HG03378 (cell line): ENCODE measurements around the gene NCKAP1.
"Not testable (repeated sequence)": the region's sequence is repeated elsewhere in the genome, so short reads cannot be mapped to it uniquely, and the experiment has no call there.

Experiments used
- ATAC-seq: cut with Tn5 transposase; IDR thresholded peaks from one replicate; pipeline ENCODE4 v1.9.1; 2021; ENCODE audit warnings: mild to moderate bottlenecking, moderate library complexity; ENCODE audit not compliant: unreplicated experiment

Gene NCKAP1

DNA sequence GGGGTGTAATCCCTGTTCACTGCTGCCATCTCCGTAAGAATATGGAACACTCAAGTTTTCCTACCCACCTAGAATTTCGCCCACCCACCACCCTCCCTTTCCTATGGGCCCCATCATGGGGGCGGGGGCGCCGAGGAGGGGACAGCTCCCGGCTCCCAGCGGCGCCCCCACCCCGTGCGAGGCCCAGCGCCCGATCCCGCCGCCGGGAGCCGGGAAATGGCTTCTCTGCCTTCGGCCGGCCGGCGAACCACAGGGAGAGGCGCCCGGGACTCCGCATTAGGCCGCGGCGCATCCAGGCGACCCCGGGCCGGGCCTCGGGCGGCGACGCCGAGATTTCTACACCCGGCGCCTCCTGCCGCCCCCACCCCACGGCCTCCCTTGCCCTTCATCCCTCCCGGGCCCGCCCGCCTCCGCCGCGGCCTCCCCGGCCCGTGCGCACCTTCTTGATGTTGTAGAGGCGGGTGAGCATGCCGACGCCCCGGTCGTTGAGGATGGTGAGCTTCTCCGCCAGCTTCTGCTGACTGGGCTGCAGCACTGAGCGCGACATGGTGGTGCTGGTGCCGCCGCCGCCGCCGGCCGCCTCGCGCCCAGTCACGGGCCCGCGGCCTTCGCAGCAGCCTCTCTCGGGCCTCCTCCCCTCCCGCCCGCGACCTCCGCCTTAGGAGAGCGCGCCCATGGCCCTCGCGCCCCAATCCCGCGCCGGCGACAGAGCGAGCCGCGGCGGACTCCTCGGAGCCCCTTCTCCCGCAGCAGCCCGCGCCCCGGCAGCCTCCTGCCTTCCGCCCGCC lies 510 bp downstream of the NCKAP1 start:
- ATAC-seq: peak; percentile 17

DNA sequence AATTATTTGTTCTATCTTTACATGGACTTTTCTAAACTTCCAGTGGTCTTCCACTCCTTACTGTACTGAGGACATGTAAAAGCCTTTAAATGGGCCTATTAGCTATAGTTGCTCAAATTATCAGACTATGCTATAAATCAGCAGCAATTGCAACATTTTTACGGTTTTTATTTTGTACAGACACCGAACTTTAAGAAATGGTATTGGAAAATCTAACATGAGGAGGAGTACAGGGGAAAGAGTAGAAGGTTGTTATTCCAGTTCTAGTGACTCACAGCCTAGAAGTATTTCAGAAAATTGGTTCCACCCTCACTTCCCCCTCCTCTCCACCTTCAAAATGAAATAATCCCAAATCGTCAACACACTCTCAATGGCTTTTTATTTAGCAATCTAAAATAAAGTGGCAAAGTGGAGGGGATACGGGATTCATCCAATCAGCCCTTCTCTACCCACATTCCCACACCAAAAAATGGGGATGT lies 1.1 kb downstream of the NCKAP1 start:
- no peak for ATAC-seq

DNA sequence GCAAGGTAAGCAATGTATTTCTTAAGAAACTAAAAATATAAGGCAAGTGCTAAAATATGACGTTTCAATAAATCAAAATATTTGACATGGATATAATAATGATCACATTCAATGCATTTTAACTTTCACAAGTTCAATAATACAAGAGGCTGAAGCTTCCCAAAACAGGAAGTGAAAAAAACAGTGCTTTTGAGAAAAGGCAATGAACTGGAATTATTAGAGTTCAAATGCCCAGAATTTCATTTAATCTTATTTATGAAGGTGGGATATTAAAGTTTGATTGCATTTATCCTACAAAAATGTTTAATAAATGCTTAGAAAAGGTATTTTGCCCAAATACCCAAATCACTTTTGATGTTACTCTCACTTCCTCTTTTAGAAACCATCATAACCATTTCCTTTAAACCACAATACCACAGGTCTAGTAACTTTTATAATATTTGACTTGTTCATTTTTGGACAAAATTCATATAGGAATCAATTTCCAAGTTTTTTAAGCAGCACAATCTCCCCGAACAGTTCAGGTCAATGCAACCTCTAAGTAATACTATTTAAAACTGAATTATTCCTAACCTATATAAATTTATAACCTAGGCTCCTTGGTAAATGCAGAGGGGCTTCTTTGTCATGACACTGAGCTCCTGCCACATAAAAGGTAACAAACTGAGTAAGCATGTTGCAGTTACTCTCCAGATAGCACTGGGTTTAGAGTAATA lies 2.1 kb downstream of the NCKAP1 start:
- ATAC-seq: peak; percentile 90

DNA sequence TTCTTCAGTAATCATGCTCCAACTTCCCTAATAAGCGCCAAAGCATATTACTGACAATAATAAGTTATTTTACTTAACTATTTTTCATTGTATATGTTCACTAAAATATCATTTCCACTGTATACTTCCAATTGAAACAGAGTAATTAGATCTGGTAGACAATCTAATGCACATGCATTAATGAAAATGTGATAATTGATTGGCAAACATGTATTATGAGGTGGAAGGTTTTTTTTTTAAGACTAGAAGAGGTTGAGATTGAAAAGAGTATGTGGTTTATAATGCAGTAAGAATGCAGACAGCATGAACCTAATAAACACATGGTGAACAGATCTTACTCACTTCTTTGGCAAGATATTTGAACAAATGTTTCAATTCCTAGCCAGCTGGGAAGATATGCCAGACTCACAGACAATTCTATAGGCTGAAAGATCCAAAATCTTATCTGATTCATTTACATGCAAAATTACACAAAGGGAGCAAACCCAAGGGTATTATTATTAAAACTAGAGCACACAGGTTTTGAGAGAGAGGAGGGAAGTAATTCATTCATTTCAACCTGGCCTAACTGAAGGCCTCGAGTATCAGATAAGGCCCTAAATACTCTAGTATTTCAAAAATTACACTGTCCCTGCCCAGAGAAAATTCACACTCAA lies 2.8 kb downstream of the NCKAP1 start:
- no peak for ATAC-seq

DNA sequence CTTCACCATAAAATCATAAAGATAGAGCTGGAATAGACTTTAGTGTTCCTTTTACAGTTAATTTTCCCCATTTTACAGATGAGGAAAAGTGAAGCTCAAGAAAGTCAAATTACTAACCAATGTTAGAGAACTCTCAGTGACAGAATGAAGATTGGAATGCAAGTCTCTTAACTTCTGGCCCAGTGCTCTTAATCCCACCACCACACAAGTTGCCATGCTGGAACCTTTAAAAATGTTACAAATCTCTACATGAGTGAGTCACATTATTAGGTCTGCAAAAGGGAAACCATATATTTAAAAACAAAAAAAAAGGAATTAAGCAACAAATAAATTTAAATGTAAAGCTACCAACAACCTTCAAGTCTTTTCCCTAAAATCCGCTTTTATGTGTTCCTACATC lies 3.5 kb downstream of the NCKAP1 start:
- ATAC-seq: no peak

DNA sequence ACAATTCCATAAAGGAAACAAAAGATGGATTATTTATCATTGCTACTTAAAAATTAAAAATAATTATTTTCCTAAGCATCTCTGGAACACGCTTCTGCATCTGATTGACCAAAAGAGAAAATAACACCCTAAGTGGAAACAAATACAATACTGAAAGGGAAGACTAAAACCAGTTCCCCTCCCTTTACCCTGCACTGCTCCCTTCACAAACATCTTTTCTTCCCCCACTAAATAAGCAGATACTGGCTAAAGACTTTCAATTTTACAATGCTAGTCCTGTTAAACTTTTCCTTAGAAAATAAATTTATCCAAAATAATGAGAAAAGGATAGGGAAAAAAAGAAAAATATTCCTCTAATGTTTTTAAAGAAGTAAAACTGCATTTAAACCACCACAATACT lies 4.3 kb downstream of the NCKAP1 start:
- ATAC-seq: no peak

DNA sequence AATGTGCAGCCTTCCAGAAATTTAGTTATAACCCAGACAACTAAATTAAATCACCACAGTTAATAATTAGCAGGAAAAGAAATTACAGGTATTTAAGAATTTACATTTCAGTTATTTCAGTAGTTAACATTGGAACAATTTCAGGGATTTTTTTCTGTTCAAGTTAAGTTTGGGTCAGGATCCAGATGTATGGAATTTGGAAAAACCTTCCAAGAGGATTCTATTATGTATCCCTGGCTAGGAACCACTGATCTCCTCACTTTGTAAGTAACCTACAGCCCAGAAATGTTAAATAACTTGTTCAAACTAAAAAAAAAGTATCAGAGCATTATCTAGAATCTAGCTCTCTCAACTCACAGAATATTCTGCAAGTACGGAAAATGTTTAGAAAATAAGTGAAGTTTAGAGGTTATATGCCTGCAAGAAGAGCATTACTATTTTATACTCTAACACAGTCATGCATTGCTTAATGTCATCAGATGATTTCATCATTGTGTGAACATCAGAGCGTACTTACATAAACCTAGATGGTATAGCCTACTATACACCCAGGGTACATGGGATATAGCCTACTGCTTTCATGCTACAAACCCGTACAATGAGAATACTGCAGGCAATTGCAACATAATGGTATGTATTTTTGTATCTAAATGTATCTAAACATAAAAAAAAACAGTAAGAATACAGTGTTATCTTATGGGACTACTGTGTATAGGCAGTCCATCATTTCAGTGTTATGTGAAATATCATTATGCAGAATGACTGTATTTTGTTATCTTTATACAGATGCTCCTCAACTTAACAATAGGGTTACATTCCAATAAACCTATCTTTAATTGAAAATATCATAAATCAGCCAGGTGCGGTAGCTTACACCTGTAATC lies 6.1 kb downstream of the NCKAP1 start:
- no peak for ATAC-seq

DNA sequence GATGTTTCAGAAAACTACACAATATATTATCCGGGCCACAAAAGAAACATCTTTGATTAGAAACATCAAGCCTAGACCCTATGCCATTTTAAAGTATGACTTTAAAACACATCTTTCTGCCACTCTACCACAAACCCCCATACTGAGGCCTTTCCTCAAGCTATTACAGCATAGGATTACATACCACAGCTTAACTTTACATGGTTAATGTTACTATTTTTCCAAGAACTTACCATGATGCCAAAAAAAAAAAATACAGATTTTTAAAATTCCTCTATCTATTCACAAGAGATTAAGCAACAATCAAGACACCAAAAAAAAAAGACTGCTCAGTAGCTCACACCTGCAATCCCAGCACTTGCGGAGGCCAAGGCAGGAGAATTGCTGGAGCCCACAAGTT lies 9.0 kb downstream of the NCKAP1 start:
- no peak for ATAC-seq

DNA sequence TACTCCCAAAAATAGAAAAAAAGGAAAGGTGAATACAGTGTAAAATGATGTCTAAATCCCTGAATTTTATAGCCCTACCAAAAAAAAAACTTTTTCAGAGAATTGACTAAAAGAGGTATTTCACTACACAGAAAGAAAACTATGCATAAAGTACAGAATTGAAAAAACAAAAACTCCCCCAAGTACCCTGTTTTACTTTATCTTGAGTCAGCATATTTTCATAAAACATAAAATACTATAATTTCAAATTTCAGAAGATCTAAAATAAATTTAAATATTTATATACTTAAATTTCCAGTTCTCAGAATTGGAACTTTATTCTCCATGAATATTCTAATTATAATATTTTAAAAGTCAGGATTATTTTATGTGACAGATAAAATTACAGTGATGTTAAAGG lies 10.1 kb downstream of the NCKAP1 start:
- no peak for ATAC-seq

DNA sequence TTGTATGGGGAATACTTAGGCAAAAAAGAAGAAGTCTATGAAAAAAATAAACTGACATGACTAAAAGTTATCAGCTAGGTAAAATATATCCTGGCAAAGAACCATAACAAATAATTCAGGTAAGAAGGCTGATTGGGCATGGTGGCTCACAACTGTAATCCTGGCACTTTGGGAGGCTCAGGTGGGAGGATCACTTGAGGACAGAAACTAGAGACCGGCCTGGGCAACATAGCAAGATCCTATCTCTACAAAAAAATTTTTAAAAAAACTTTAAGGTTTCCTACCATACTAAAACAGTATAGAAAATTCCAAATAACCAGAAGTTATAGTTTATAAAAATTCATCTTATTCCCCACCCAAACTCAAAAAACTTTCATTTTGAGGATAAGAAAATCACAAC lies 10.8 kb downstream of the NCKAP1 start:
- ATAC-seq: no peak

DNA sequence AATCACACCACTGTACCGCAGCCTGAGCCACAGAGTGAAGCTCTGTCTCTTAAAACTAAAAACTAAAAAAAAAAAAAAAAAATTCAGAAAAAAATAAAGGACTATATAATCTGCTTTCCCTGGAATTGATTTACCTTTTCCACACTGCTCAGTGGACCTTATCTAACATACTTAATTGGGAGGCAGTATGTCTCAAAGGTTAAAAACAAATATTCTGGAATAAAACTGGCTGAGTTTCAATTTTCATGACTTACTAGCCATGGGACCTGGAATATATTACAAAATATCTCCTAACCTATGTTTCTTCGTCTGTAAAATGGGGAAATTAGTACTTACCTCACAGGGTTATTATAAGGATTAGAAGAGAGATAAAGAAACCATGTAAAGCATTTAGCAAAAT lies 11.8 kb downstream of the NCKAP1 start:
- no peak for ATAC-seq

DNA sequence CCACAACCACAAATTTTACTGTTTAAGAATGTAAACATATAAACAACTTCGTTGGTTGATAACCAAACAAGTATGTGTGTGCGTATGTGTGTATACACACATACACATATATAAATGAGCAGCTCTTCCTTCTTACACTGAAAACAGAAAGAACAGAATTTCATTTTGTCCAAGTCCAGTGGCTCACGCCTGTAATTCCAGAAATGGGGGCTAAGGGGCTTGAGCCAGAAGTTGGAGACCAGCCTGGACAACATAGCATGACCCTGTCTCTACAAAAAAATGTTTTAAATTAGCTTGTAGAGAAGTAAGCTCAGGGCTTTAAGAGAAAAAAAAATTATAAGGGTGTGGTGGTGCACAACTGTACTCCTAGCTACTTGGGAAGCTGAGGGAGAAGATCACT lies 12.3 kb downstream of the NCKAP1 start:
- no peak for ATAC-seq

DNA sequence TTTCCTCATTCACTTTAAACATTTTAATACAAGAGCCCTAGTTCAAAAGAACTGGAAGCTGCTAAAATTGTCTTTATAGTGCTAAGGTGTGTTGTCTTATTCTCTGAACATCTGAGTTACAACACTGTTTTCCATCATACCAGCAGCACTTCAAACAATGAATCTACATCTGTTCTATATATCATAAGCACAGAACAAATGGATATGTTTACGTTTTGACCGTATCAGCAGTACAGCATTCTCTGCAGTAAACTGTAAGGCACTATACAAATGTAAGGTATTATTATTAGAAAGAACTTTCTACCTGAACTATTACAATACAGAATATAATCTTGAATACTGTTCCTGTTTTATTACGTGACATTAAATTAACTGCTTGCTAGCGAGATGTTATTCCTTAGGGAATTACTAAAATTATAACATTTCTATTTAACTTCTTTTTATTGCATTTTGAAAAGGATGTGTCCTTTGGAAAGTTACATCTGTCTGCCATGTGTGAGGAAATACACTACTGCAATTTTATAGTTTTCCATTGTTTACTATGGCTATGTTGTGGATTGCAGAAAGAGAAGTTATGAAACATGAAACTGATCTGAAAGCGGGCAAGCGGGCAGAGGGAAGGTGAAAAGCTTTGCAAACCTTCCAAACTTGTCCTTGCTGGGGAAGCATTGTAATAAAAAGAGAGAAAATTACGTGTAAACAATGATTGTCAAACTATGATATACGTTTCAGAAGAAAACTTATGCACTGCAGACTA lies 13.7 kb downstream of the NCKAP1 start:
- no peak for ATAC-seq

DNA sequence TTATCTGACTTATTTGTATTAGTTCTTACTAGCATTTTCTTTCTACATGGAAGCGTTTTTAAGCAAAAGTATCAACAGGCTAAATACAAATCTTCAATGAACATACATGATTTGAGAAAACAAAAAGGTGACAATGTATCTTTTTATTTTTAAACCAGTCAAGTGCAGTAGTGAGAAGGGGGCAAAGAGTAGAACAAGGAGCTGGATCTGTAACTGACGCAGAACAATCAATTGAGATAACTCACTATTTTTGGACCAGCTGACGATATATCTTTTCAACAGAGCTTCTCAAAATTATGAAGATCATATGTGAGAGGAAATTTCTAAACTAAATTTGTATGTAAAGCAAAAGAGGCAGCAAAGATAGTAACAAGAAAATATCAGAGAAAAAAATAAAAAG lies 15.5 kb downstream of the NCKAP1 start:
- ATAC-seq: no peak

DNA sequence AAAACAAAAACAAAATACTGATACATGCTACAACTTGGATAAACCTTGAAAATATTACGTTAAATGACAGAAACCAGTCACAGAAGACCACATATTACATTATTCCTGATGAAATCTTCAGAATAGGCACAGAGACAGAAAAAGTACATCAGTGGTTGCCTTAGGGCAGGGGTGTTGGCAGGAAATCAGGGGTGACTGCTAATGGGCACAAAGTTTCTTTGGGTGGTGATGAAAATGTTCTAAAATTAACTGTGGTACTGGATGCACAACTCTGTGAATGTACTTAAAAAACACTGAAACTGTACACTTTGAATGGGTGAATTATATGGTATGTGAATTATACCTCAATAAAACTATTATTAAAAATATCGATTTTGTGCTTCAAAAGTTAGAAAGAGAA lies 16.6 kb downstream of the NCKAP1 start:
- ATAC-seq: no peak

DNA sequence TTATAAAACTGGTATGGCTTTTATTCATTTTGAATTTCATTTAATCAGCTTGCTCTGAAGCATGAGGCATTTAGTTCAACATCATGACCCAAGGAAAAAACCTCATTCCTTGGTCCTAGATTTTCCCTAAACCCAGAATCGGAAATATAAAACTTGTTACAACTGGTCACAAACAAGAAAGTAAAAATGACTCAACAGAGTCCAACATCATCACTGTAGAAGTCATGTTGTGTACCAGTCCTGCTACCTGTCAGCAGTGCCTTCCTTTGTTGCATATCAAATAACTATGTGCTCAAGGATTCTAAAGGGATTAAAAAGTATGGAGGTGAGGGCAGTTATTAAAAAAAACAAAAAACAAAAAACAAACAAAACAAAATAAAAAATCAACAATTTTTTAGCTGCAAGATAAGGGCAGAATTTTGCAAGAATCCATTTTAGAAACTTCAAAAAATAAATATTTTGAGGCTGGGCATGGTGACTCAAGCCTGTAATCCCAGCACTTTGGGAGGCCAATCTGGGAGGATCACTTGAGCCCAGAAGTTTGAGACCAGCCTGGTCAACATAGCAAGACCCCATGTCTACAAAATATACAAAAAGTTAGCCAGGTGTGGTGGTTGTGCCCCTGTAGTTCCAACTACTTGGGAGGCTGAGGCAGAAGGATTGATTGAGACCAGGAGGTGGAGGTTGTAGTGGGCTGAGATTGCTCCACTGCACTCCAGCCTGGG lies 18.4 kb downstream of the NCKAP1 start:
- no peak for ATAC-seq

DNA sequence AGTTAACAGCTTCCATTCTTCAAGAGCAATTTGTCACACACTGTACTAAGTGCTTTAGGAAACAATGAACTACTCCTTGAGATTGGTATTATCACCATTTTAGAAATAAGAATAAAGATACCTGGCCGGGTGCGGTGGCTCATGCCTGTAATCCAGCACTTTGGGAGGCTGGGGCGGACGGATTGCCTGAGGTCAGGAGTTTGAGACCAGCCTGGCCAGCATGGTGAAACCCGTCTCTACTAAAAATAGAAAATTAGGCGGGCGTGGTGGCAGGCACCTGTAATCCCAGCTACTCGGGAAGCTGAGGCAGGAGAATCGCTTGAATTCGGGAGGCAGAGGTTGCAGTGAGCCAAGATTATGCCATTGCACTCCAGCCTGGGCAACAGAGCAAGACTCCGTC lies 20.4 kb downstream of the NCKAP1 start:
- ATAC-seq: not testable (repeated sequence)

DNA sequence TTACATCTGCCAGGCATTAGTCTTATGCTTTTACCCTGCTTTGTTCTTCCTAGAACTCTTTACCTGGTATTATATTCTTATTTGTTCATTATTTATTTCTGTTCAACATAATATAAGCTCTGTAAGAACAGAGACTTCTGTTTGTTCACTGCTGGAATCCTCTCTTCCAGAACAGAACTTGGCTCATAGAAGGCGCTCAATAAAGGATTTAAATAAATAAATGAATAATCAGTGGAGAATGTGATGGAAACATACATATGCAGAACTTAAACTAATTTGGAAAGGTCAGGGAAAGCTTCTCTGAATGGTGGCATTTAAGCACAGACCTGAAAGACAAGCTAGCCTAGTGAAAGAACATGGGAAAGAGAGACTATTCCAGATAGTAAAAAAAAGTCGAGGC lies 24.3 kb downstream of the NCKAP1 start:
- ATAC-seq: no peak

DNA sequence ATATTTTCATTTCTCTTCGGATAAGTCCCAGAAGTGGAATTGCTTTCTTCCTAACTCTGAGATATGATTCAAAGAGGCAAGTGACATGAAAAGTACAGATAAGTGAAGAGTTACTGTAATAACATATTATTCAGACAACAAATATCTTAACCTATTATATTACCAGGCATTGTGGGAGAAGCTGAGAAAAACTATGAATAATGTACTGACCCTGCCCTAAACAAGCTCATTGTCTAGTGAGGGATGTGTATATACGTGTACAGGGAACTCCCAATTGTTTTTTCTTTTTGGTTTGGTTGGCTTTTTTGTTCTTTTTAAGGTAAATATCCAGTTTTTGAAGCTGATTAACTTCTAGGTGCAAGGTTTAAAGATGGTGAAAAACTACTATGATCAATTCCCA lies 26.5 kb downstream of the NCKAP1 start:
- no peak for ATAC-seq

DNA sequence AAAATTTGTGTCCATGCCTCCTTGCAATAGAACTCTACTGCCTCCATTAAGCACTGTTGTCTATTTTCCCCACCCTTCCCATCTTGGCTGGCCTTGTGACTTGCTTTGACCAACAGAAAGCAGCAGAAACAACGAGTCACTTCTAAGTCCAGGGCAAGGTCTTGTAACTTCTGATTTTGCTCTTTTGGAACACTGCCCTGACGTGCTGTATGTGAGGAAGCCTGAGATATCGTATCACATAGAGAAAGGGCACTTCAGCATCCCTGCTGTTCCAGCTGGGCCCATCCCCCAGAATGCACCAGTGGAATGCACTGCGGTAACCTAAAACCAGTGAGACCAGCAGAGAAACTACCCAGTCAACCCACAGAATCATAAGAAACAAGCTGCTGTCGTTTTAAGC lies 28.1 kb downstream of the NCKAP1 start:
- no peak for ATAC-seq
